HepG2 (cell line): Measurements from ENCODE around the gene KIF23. TPM values are rescaled to one million over a fixed set of nuclear protein-coding genes. Genes with fewer than 3 reads are reported as not detected.
A peak's percentile ranks its signal among the peaks of the same experiment; 100 is the strongest.

Experiments
- E2F1 ChIP-seq: sonication (generic); formaldehyde crosslinking; IDR thresholded peaks from 2 replicates; pipeline ENCODE4 v1.5.0; 2020; ENCODE audit warnings: missing genetic modification reagents
- ELF3 ChIP-seq: IDR thresholded peaks from 2 replicates; pipeline ENCODE4 v1.6.1; 2016; ENCODE audit warnings: missing genetic modification reagents, missing compliant biosample characterization
- FIP1L1 ChIP-seq: fragments of 200-400 bp; formaldehyde crosslinking; IDR thresholded peaks from 2 replicates; pipeline ENCODE4 v1.6.1; 2018; ENCODE audit warnings: low read depth, mild to moderate bottlenecking, low read length, moderate library complexity, borderline replicate concordance; ENCODE audit not compliant: insufficient read depth
- KAT7 ChIP-seq: IDR thresholded peaks from 2 replicates; pipeline ENCODE4 v1.6.1; 2018; ENCODE audit warnings: borderline replicate concordance, missing compliant biosample characterization
- KDM2A ChIP-seq: sonication (generic); formaldehyde crosslinking; IDR thresholded peaks from 2 replicates; pipeline ENCODE4 v1.4.0; 2020; ENCODE audit warnings: low read depth, missing genetic modification reagents, borderline replicate concordance
- PCBP2 ChIP-seq: fragments of 200-400 bp; formaldehyde crosslinking; optimal IDR thresholded peaks from 2 replicates; pipeline ENCODE3; 2018; ENCODE audit warnings: low read length, low read depth; ENCODE audit not compliant: poor library complexity, severe bottlenecking
- PHB2 ChIP-seq: fragments of 450-650 bp; IDR thresholded peaks from 2 replicates; pipeline ENCODE4 v1.6.1; 2018; ENCODE audit not compliant: partially characterized antibody
- SRSF9 ChIP-seq: fragments of 200-400 bp; formaldehyde crosslinking; IDR thresholded peaks from 2 replicates; pipeline ENCODE4 v1.6.1; 2018; ENCODE audit warnings: borderline replicate concordance, mild to moderate bottlenecking, low read depth, low read length; ENCODE audit not compliant: insufficient read depth, poor library complexity, severe bottlenecking
- TFE3 ChIP-seq: IDR thresholded peaks from 2 replicates; pipeline ENCODE4 v1.6.1; 2016
- ZBTB10 ChIP-seq: sonication (generic); formaldehyde crosslinking; IDR thresholded peaks from 2 replicates; pipeline ENCODE4 v1.4.0; 2020; ENCODE audit warnings: missing genetic modification reagents, borderline replicate concordance
- ZNF296 ChIP-seq: sonication (generic); formaldehyde crosslinking; conservative IDR thresholded peaks from 2 replicates; pipeline ENCODE4 v1.5.0; 2020; ENCODE audit warnings: mild to moderate bottlenecking, missing genetic modification reagents
- ZNF558 ChIP-seq: sonication (generic); formaldehyde crosslinking; IDR thresholded peaks from 2 replicates; pipeline ENCODE4 v1.9.0; 2022; ENCODE audit warnings: mild to moderate bottlenecking, missing genetic modification reagents, borderline replicate concordance
- ZNF589 ChIP-seq: sonication (generic); formaldehyde crosslinking; conservative IDR thresholded peaks from 2 replicates; pipeline ENCODE4 v1.8.0; 2022; ENCODE audit warnings: mild to moderate bottlenecking, moderate library complexity, missing genetic modification reagents
- ZNF598 ChIP-seq: sonication (generic); formaldehyde crosslinking; IDR thresholded peaks from 2 replicates; pipeline ENCODE4 v1.5.1; 2020; ENCODE audit warnings: mild to moderate bottlenecking, missing genetic modification reagents, borderline replicate concordance
- ZNF609 ChIP-seq: sonication (generic); formaldehyde crosslinking; IDR thresholded peaks from 2 replicates; pipeline ENCODE4 v1.4.0; 2020; ENCODE audit warnings: mild to moderate bottlenecking, missing genetic modification reagents, borderline replicate concordance
- polyA plus RNA-seq, 8 experiments: library from polyadenylated mRNA; depleted of rRNA in 3 of 8; stranded (reverse) in 7 of 8; unstranded in 1 of 8; fragments of >200 nt; fragmentation: Illumina TruSeq in 4 of 8; extraction: Trizol in 4 of 8; gene quantifications; 2 replicates each; pipeline versions ENCODE4 v1.2.1 to v1.2.3, GENCODE V29; 2011 to 2016; ENCODE audit warnings: low read depth in 4 of 8, missing spikeins in 1 of 8, mixed read lengths in 1 of 8; ENCODE audit not compliant: insufficient read depth in 1 of 8
- total RNA-seq, 5 experiments: library from RNA; depleted of rRNA; stranded (reverse); fragments of >200 nt; fragmentation: Illumina TruSeq; extraction: Trizol; gene quantifications; 2 replicates each; pipeline ENCODE4 v1.2.3, GENCODE V29; 2016; ENCODE audit warnings: low read depth in 1 of 5

KIF23 gene
- total and polyA plus RNA-seq, 2 of the 13 experiments (the other 11 are each of a cell fraction or from before 2014, with no cell fraction given), result 11.3 to 38.1 TPM

- TF ChIP-seq ZBTB10 (no peak), PHB2 (no peak), ZNF589 (CRISPR knock-in tag) (0 out of 2 replicates have a peak, but pooled peaks have one; percentile 39), KAT7 (CRISPR knock-in tag) (peak; percentile 66; the same call in 1 of the 2 replicates), ZNF609 (CRISPR knock-in tag) (peak; percentile 35; the same call in 1 of the 2 replicates), TFE3 (CRISPR knock-in tag) (no peak), FIP1L1 (no peak), ELF3 (peak; percentile 30; the same call in 1 of the 2 replicates), PCBP2 (no peak), SRSF9 (no peak), ZNF598 (CRISPR knock-in tag) (no peak), ZNF296 (CRISPR knock-in tag) (no peak), KDM2A (peak; percentile 78), ZNF558 (CRISPR knock-in tag) (no peak; the same call in 1 of the 2 replicates), E2F1 (CRISPR knock-in tag) (peak; percentile 99)
Measured at GRCh38 chr15:69413822-69414700, at the start of gene KIF23 (continued).
